SH-SY5Y (cell line): ENCODE data around the gene CEP170B.

Source experiments
- GATA2 ChIP-seq: IDR thresholded peaks from 2 replicates; pipeline ENCODE4 v1.6.1; 2011; ENCODE audit warnings: mild to moderate bottlenecking, low read depth, low read length
- GATA3 ChIP-seq: IDR thresholded peaks from 2 replicates; pipeline ENCODE4 v1.6.1; 2011; ENCODE audit warnings: low read depth, mild to moderate bottlenecking, low read length, moderate library complexity

Gene CEP170B

DNA sequence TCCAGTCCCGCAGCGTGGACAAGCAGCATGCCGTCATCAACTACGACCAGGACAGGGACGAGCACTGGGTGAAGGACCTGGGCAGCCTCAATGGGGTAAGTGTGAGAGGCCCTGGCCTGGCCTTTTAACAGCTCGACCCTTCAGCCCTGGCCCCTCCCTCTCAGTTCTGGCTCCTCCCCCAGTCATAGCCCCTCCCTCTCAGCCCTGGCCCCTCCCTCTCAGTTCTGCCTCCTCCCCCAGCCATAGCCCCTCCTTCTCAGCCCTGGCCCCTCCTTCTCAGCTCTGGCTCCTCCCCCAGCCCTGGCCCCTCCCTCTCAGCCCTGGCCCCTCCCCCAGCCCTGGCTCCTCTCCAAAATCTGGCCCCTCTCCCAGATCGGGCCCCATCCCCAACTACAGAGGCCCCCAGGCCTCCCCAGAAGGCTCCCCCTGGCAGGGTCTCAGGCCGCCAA, 11.2 kb downstream of the CEP170B start:
- no peak for TF ChIP-seq GATA2
- TF ChIP-seq GATA3: no peak

DNA sequence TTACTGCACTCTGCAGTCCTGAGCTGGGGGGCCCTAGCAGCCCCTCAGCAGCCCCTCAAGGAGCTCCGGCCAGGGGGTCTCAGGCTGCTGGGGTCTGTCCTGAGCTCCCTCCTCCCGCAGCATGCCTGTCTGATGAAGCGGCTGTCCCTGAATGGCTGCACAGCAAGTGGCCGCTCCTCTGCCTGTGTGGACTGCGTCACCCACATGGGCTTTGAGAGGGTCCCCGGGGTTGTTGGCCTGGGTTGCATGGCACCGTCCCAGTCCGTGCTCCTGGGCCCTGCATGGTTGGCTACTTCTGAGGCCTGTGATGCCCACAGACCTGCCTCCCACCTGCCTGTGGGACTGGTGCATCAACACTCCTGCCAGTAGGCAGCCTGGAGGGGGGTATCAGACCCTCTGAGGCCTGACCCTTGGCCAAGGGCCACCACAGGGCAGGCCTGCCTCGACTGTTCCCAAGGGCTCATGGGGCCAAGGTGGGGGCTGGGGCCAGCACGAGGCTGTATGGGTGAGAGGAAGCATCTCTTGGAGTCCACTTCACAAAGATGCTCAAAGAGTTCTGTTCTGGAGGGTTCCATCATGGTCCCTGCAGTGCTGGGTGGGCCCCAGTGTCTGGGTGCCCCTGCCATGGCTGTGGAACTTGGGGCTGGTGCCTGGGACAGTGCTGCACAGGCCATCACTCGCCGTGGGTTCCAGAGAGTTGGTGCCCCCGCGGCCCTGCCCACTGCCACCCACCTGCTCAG, 12.2 kb downstream of the CEP170B start:
- TF ChIP-seq GATA2 (no peak), GATA3 (no peak)

DNA sequence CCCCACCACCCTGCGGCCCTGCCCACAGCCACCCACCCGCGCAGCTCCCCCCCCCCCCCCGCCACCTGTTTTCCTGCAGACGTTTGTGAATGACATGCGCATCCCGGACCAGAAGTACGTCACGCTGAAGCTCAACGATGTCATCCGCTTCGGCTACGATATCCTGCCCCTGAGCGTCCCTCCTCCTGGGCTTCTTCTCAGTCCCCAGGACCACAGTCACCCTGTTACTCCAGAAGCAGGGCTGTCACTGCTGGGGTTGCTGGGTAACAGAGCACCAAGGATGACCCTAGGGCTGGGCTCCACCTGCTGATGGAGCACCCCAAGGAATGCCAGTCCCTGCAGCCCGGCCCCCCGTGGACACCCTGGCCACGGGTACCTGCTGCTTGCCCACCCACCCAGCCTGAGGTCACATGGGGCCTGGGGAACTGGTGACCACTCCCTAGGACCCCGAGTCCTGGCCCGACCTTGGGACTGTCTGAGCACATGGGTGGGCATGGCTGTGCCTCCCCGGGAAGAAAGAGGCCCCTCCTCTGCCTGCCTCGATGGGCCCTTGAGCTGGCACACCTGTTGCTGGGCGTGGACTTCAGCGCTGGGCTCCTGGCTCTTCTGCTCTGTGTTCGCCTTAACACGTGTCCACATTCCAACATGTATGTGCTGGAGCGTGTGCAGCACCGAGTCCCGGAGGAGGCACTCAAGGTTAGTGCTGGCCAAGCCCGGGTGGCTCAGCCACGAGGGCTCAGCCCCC, 12.9 kb downstream of the CEP170B start:
- TF ChIP-seq GATA2 (no peak), GATA3 (no peak)

DNA sequence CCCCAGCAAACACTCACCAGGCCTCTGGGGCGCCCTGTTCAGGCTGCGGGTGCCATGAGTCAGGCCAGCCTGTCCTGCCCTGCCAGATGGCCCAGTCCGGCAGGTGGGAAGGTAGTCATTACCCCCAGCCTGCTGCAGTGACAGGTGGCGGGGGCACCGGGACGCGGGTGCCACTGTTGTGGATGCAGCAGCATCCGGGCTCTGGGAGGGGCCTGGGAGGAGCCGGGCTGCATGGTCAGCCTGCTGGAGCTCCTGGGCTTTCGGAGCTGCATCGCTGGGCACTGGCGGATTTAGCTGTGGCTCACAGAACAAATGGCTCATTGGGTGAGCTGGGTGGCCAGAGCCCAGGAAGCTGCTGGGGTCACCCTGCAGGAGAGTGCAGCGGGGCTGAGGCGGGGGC, 13.5 kb downstream of the CEP170B start:
- TF ChIP-seq GATA3 (no peak), GATA2 (no peak)

DNA sequence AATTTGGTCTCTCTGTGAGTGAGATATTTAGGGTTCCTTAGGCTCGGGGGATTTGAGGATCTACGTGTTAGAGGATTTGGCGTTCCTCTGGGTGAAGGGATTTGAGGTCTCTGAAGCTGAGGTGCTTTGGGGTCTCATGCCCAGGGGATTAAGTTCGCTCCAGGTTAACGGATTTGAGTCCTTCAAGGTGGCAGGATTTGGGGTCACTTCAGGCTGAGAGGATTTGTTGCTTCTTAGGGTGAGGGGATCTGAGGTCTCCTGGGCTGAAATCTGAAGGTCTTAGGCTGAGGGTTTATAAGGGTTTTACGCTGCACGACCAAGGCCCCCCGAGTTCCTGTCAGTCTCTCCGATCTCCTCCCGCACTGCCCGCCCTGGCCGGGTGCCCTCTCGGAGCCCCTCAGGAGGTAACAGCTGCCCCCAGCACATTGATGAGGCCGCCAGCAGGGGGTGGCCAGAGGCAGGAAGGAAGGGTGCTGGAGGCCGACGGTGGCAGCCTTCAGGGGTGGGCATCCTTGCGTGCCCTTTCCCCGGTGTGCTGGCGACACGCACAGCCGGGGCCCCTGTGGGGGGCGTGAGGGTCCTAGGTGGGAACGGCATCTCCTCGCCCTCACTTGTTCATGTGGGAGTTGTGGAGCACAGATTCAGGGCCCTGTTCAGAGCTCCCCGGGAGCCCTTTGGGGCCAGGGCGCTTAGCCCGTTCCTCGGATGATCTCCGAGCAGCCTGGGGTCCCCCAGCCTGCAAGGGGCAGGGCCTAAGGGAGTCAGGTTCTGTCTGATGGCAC, 14.3 kb downstream of the CEP170B start:
- TF ChIP-seq GATA2 (no peak), GATA3 (no peak)

DNA sequence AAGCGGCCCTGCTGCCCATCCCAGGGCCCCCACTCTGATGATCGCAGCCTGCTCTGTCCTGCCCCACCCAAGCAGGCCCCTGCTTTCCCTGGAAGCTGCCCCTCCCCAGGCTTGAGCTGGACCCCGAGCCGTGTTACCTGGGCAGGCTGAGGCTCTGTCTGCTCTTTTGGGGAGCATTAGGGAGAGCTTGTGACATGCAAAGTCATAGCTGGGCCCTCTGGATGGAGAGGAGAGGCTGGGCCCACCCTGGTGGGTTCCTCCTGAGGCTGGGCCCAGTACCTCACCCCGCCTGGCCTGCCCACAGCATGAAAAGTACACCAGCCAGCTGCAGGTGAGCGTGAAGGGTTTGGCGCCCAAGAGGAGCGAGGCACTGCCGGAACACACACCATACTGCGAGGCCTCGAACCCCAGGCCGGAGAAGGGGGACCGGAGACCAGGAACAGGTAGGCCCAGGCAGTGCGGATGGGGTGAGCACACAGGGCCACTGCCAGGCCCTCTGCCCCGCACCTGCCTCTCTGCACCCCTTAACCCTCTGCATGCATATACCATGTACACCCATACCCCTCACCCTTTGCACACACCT, 15.0 kb downstream of the CEP170B start:
- no peak for TF ChIP-seq GATA2
- no peak for TF ChIP-seq GATA3

DNA sequence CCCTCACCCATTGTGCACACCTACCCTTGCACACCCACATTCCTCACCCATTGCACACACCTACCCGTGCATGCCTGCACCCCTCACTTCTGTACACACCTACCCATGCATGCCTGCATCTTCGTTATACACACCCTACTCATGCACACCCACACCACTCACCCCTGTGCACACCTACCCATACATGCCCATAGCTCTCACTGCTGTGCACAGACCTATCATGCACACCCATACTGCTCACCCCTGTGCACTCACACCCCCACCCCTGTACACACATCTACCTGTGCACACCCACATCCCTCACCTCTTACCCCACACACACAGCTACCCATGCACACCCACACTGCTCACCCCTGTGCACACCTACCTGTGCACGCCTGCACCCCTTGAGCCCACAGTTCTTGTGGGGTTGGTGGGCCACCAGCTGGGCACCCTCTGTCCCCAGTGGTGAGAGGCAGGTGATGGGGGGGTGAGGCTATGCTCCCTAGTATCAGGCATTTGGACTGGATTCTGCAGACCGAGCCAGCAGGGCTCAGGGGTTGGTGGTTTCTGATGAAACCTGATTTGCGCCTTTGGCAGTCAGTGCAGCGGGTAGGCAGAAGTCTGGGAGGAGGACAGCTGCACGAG, 15.6 kb downstream of the CEP170B start:
- TF ChIP-seq GATA3 (no peak), GATA2 (no peak)

DNA sequence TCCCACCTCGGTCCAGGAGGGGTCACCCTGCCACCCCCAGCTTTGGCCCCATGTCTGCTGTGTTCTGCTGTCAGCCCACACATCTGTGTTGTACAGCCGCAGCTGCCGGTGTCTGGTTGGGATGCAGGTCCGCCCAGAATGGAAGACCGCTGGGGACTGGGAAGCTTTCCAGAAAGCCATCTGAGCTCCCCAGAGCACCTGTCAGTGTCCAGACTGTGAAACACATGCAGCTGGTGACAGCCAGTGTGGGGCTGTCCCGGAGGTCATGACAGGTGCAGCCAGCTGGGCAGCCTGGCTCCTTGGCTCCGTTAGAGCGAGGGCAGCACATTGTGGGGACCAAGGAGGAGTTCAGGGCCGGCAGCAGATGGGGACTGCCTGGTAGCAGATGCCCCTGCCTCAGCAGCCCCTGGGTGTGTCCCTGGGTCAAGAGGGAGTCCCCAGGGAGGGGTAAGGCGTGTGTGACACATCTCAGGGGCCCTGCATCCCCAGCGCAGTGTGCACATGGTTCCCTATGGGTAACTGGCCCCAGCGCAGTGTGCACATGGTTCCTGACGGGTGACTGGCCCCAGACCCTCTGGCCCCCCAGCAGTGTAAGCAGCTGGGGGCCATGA, 16.4 kb downstream of the CEP170B start:
- TF ChIP-seq GATA2 (no peak), GATA3 (no peak)

DNA sequence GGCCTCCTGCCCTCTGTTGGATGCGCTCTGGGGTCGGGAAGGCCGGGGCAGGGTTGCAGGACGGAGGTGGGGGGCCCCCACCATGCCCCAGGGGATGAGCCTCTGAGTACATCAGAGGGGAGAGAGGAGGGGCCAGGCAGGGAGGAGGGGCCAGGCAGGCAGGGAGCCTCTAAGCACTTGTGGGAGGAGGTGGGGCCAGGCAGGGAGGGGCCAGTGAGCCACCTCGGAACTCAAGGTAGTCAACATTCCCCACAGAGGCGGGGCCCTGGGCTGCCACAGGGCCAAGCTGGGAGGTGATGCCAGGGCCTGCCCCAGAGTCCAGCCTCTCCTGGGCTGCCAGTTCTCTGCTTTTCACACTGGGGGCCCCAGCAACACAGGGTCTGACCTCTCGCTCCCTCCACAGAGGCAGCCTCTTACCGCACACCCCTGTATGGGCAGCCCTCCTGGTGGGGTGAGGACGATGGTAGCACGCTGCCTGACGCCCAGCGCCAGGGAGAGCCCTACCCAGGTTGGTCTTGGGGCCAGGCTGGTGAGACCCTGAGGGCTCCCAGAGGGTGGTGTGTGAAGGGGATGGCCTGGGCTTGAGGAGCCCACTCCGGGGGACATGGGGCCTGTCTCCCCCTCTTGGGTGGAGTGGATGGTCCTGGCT, 17.4 kb downstream of the CEP170B start:
- TF ChIP-seq GATA2 (no peak), GATA3 (no peak)

DNA sequence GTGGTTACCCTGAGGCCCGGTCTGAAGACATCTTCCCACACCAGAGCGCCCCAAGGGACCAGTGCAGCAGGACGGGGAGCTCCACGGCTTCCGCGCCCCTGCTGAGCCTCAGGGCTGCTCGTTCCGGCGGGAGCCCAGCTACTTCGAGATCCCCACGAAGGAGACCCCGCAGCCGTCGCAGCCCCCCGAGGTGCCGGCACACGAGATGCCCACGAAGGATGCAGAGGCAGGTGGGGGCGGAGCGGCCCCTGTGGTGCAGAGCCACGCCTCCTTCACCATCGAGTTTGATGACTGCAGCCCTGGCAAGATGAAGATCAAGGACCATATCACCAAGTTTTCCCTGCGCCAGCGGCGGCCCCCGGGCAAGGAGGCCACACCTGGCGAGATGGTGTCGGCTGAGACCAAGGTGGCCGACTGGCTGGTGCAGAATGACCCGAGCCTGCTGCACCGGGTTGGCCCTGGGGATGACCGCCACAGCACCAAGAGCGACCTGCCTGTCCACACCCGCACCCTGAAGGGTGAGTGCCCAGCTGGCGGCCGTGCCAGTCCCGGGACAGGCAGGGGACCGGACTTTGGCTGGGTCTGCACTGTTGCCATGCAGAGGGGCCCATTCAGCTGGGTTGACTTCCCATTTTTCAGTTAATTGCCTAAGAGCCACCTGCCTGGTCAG, 18.1 kb downstream of the CEP170B start:
- TF ChIP-seq GATA2: no peak
- TF ChIP-seq GATA3: no peak

DNA sequence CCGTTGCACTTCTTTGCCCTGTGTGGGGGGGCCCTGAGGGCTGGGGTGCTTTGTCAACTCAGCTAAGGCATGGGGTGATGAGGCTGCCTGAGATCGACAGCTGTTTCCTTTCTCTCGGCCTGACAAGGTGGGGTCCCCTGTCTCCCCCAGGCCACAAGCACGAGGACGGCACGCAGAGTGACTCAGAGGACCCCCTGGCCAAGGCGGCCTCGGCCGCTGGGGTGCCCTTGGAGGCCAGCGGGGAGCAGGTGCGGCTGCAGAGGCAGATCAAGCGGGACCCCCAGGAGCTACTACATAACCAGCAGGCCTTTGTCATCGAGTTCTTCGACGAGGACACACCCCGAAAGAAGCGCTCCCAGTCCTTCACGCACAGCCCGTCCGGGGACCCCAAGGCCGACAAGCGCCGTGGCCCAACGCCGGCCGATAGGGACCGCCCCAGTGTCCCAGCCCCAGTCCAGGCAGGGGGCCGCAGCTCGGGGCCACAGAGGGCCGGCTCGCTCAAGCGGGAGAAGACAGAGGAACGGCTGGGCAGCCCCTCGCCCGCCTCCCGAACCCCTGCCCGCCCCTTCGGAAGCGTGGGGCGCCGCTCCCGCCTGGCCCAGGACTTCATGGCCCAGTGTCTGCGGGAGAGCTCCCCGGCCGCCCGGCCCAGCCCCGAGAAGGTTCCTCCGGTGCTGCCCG, 18.8 kb downstream of the CEP170B start:
- TF ChIP-seq GATA2 (no peak), GATA3 (no peak)

DNA sequence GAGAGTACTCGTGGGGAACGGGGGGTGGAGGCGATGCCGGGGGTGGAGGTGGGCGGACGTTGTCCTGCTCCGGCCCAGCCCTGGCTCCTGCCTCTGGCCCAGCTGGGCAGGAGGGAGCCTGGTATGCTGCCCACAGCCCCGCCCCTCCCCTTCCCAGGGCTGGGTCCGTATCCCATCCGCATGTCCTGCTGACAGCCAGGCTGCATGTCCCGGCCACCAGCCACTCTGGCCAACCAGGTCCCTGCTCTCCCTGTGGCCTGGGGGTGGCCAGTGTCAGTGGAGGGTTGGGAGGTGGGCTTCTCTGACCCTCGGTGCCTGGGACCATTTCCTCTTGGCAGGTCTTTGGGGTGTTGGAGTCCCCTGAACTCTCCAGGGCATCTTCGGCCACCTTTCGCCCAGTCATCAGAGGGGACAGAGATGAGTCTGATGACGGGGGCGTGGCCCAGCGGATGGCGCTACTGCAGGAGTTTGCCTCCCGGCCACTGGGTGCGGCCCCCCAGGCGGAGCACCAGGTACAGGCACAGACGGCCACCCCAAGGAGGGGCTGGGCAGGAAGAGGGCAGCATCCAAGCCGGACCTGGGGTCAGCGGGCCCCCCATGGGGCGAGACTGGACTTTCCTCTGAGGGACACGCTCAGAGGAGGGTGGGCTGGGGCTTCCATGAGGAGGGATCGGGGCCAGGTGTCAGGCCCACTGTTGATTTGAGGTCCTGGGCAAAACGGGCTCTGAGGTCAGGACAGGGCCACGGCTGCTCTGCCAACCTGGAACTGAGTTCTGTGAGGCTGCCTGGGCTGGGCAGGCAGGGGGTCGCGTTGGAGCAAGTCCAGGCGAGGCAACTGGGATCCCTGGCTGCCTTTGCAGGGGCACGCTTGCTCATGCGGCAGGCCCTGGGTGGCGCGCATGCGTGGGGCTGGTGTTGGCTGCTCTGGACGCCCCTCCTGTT, 20.2 kb downstream of the CEP170B start:
- no peak for TF ChIP-seq GATA3
- TF ChIP-seq GATA2: no peak
